Neutrophil (primary cell): ENCODE measurements around the gene TBC1D9.

ENCODE experiments used
- H3K27ac ChIP-seq: fragments of 200-600 bp; sonication (generic); 2 replicates; pipeline ENCODE4 v1.5.1; 2016; ENCODE audit warnings: mild to moderate bottlenecking, moderate library complexity
- H3K27me3 ChIP-seq: fragments of 200-600 bp; sonication (generic); 2 replicates; pipeline ENCODE4 v1.6.0; 2016; ENCODE audit warnings: mild to moderate bottlenecking
- H3K36me3 ChIP-seq: fragments of 200-600 bp; sonication (generic); 2 replicates; pipeline ENCODE4 v1.5.1; 2017
- H3K4me1 ChIP-seq, 2 experiments: fragments of 200-600 bp in 1 of 2; sonication (generic) in 1 of 2; 1 replicate in 1 of 2; 2 replicates in 1 of 2; pipeline versions ENCODE4 v1.5.1 to v1.6.1; 2013 to 2016; ENCODE audit warnings: low read depth in 1 of 2, low read length in 1 of 2, mild to moderate bottlenecking in 1 of 2, moderate library complexity in 1 of 2; ENCODE audit not compliant: control insufficient read depth in 1 of 2, insufficient read depth in 1 of 2
- H3K4me3 ChIP-seq, 2 experiments: fragments of 200-600 bp in 1 of 2; sonication (generic) in 1 of 2; 1 replicate in 1 of 2; 2 replicates in 1 of 2; pipeline ENCODE4 v1.5.1; 2013 to 2016; ENCODE audit warnings: low read depth in 1 of 2, low read length in 1 of 2, mild to moderate bottlenecking in 1 of 2, moderate library complexity in 1 of 2
- H3K9me3 ChIP-seq: fragments of 200-600 bp; sonication (generic); 2 replicates; pipeline ENCODE4 v1.5.1; 2016
- TF ChIP-seq, protein P1 (sequence below): fragments of 200-600 bp; sonication (generic); IDR thresholded peaks from 2 replicates; pipeline ENCODE4 v1.5.1; 2016; ENCODE audit warnings: antibody characterized with exemption

The TBC1D9 gene

DNA sequence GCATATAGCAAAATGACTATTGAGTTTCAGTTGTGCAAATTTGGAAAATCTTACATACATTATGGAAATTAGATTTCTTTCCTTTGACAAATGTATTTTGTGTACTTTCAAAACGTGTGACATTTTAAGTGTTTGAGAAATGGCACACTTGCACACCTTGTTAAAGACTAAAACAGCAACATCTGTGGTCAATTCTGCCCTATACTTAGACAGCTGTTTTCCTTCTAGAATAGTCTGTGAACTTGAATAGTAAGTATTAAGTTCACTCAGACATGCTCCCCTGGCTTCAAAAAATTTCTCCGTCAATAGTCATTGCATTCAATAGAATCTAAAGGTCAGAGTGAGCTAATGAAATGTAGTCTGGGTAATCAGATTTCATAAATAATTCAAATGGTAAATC lies 21.7 kb upstream of the TBC1D9 start:
- H3K9me3 ChIP-seq: no peaks in the 10 kb centered on the region
- no peaks in the 10 kb centered on the region for H3K4me1 ChIP-seq
- no peak overlapping the region for H3K4me3 ChIP-seq
- TF ChIP-seq, protein P1, sequence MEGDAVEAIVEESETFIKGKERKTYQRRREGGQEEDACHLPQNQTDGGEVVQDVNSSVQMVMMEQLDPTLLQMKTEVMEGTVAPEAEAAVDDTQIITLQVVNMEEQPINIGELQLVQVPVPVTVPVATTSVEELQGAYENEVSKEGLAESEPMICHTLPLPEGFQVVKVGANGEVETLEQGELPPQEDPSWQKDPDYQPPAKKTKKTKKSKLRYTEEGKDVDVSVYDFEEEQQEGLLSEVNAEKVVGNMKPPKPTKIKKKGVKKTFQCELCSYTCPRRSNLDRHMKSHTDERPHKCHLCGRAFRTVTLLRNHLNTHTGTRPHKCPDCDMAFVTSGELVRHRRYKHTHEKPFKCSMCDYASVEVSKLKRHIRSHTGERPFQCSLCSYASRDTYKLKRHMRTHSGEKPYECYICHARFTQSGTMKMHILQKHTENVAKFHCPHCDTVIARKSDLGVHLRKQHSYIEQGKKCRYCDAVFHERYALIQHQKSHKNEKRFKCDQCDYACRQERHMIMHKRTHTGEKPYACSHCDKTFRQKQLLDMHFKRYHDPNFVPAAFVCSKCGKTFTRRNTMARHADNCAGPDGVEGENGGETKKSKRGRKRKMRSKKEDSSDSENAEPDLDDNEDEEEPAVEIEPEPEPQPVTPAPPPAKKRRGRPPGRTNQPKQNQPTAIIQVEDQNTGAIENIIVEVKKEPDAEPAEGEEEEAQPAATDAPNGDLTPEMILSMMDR: no peak
- no peaks in the 10 kb centered on the region for H3K36me3 ChIP-seq
- H3K27ac ChIP-seq: no peak overlapping the region
- no peaks in the 10 kb centered on the region for H3K27me3 ChIP-seq

DNA sequence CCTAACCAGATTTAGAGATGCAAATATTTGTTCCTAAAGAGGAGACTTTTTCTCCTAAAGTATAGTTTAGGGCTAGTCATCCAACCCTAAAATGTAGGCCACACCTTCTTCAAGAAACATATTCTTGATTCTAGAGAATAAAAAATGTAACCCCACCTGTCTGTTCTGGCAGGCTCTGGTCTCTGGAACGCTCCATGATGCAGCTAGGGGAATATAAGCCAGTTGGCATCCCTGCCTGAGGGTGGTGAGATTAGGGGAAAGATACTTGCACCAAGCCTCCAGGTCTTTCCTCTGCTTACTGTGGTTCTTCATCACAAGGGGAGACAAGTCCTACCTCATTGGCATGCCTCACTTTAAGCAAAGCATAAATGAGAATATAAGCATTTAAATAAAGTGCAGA lies 21.2 kb upstream of the TBC1D9 start:
- TF ChIP-seq, protein P1: no peak
- no peaks in the 10 kb centered on the region for H3K36me3 ChIP-seq
- no peaks in the 10 kb centered on the region for H3K27me3 ChIP-seq
- H3K4me3 ChIP-seq: no peak overlapping the region
- no peak overlapping the region for H3K27ac ChIP-seq
- no peaks in the 10 kb centered on the region for H3K9me3 ChIP-seq
- no peaks in the 10 kb centered on the region for H3K4me1 ChIP-seq

DNA sequence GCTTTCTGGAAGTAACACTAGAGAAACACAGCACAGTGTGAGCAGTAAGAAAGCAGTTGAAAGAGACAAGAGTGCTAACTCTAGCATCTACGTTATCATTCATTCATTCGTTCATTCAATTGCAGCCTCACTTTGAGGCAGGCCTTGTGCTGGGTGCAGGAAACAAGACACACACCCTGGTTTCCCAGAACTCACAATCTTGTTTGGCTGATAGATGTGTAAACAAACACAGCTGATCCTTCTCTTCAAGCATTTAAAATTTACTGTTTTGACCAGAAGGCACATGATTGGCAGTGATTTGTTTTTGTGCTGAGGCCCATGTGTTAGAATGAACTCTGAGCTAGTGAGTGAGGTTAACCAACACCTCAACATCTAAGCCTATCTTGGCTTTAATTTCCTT lies 20.4 kb upstream of the TBC1D9 start:
- Histone ChIP-seq H3K27ac (no peak overlapping the region), H3K27me3 (no peaks in the 10 kb centered on the region), H3K9me3 (no peaks in the 10 kb centered on the region), H3K36me3 (no peaks in the 10 kb centered on the region), H3K4me3 (no peak overlapping the region), H3K4me1 (no peaks in the 10 kb centered on the region)
- TF ChIP-seq, protein P1: no peak

DNA sequence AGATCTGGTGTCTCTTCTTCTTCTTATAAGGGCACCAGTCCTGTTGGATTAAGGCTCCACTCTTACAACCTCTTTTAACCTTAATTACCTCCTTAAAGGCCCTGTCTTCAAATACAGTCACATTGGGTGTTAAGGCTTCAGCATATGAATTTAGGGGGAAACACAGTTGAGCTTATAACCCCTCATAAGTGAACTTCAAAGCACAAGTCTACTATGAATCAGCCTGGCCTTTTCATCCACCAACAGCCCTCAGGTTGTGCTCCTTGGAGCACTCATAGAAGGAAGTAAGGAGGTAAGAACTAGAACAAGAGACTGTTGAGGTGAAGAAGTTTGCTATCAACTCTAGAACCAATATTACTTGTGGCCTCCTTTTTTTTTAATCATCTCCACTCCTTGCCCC lies 18.8 kb upstream of the TBC1D9 start:
- H3K36me3 ChIP-seq: no peaks in the 10 kb centered on the region
- H3K4me3 ChIP-seq: no peak overlapping the region
- H3K9me3 ChIP-seq: no peaks in the 10 kb centered on the region
- H3K4me1 ChIP-seq: no peaks in the 10 kb centered on the region
- no peaks in the 10 kb centered on the region for H3K27me3 ChIP-seq
- TF ChIP-seq, protein P1: no peak
- H3K27ac ChIP-seq: no peak overlapping the region

DNA sequence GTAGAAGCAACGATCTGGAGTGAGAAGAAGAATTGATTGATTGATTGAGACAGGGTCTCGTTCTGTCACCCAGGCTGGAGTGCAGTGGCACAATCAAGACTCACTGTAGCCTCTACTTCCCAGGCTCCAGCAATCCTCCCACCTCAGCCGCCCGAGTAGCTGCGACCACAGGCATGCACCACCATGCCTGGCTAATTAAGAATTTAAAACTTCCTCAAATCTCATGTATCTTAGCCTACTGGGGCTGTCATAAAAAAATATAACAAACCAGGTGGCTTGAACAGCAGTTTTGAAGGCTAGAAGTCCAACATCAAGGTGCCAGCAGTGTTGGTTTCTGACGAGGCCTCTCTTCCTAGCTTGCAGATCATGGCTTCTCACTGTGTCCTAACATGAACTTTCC lies 18.3 kb upstream of the TBC1D9 start:
- Histone ChIP-seq H3K36me3 (no peaks in the 10 kb centered on the region), H3K4me1 (no peaks in the 10 kb centered on the region), H3K27me3 (no peaks in the 10 kb centered on the region), H3K27ac (no peak overlapping the region), H3K9me3 (no peaks in the 10 kb centered on the region), H3K4me3 (no peak overlapping the region)
- TF ChIP-seq, protein P1: no peak

DNA sequence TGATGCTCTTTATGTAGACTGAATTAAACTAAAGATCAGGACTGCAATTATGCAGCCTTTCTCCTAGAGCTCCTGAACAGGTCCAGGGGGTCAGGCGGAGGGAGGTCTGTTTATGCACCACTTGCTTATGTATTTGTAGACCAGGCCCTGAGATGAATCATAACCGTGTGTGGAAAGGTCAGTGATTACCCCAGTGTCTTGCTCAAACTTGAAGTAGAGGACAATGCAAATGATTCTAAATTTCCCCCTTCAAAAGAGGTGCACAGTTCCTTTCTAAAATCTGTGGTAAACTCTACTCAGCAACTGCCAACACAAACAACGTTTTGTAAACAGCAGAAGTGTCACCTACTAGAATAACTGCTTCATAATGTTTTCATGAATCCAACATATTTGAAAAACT lies 13.0 kb upstream of the TBC1D9 start:
- Histone ChIP-seq H3K4me1 (no peaks in the 10 kb centered on the region), H3K27me3 (peaks cover 12% of the 10 kb centered on the region), H3K9me3 (no peaks in the 10 kb centered on the region), H3K27ac (no peak overlapping the region), H3K4me3 (no peak overlapping the region), H3K36me3 (no peaks in the 10 kb centered on the region)
- TF ChIP-seq, protein P1: no peak
